Osteocyte (in vitro differentiated cells): Measurements from ENCODE around the gene ARID5B. TPM values are rescaled to one million over a fixed set of nuclear protein-coding genes. Genes with fewer than 3 reads are reported as not detected.

Source experiments
- DNase-seq: peaks from one replicate; pipeline ENCODE4 v3.0.0; 2021; ENCODE audit warnings: mixed read lengths; ENCODE audit not compliant: unreplicated experiment; ENCODE audit errors: extremely low spot score
- H3K27ac Mint-ChIP-seq: one replicate; pipeline ENCODE4 v1.8.0; 2021; ENCODE audit warnings: mild to moderate bottlenecking, mixed read lengths; ENCODE audit not compliant: unreplicated experiment
- H3K27me3 Mint-ChIP-seq: one replicate; pipeline ENCODE4 v1.8.0; 2021; ENCODE audit warnings: mixed read lengths; ENCODE audit not compliant: unreplicated experiment
- H3K36me3 Mint-ChIP-seq: one replicate; pipeline ENCODE4 v1.8.0; 2021; ENCODE audit warnings: mixed read lengths; ENCODE audit not compliant: unreplicated experiment
- H3K4me1 Mint-ChIP-seq: one replicate; pipeline ENCODE4 v1.8.0; 2021; ENCODE audit warnings: mixed read lengths; ENCODE audit not compliant: unreplicated experiment
- H3K4me3 Mint-ChIP-seq: one replicate; pipeline ENCODE4 v1.8.0; 2021; ENCODE audit warnings: mild to moderate bottlenecking, moderate library complexity, mixed read lengths; ENCODE audit not compliant: unreplicated experiment
- H3K9me3 Mint-ChIP-seq: one replicate; pipeline ENCODE4 v1.8.0; 2021; ENCODE audit warnings: mixed read lengths; ENCODE audit not compliant: unreplicated experiment
- CTCF ChIP-seq: fragments of 200-600 bp; sonication (generic); IDR thresholded peaks from 2 replicates; pipeline ENCODE4 v1.5.0; 2021; ENCODE audit warnings: antibody characterized with exemption, mild to moderate bottlenecking, moderate library complexity
- total RNA-seq: library from RNA; stranded (reverse); gene quantifications from 2 replicates; pipeline ENCODE4 v1.2.1, GENCODE V29; 2021

Gene ARID5B
- total RNA-seq, 1 donor from 2014 or later, result 89.4 TPM

- TF ChIP-seq CTCF, result no peak
- Mint-ChIP-seq H3K4me1 (peaks cover 37% of the 10 kb centered on the region), H3K9me3 (no peaks in the 10 kb centered on the region), H3K36me3 (no peaks in the 10 kb centered on the region), H3K27me3 (no peaks in the 10 kb centered on the region), H3K4me3 (no peak overlapping the region), H3K27ac (no peak overlapping the region)
- DNase-seq, result no peak
Measured at GRCh38 chr10:62033125-62033524, 131.6 kb downstream of the ARID5B start.

DNA sequence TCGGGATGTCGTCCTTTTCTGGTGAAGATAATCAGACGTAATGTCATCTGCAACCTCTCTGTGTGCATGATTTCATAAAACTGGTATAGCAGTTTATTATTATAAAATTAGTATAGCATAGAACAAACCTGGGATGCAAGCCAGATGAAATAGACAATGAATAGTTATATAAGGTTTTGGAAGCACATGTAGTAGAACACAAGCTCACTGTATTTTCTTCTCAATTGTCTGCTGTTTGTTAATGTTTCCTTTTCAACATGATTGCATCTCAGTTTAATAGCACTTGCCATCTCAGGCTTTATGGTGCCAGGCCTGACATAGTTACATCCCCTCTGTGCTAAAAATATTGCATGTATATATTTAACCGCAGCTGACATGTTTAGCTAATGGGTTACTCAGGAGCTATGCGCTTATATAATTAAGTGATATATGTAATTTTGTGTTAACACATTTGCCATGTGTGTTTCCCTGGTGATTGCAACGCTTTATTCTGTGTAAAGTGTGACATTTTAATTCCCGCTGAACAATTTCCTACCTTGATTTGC is 132.7 kb downstream of the ARID5B start:
- Mint-ChIP-seq H3K27ac (no peak overlapping the region), H3K9me3 (no peaks in the 10 kb centered on the region), H3K4me1 (peaks cover 41% of the 10 kb centered on the region), H3K27me3 (no peaks in the 10 kb centered on the region), H3K4me3 (no peak overlapping the region), H3K36me3 (no peaks in the 10 kb centered on the region)
- no peak for TF ChIP-seq CTCF
- DNase-seq, result no peak

DNA sequence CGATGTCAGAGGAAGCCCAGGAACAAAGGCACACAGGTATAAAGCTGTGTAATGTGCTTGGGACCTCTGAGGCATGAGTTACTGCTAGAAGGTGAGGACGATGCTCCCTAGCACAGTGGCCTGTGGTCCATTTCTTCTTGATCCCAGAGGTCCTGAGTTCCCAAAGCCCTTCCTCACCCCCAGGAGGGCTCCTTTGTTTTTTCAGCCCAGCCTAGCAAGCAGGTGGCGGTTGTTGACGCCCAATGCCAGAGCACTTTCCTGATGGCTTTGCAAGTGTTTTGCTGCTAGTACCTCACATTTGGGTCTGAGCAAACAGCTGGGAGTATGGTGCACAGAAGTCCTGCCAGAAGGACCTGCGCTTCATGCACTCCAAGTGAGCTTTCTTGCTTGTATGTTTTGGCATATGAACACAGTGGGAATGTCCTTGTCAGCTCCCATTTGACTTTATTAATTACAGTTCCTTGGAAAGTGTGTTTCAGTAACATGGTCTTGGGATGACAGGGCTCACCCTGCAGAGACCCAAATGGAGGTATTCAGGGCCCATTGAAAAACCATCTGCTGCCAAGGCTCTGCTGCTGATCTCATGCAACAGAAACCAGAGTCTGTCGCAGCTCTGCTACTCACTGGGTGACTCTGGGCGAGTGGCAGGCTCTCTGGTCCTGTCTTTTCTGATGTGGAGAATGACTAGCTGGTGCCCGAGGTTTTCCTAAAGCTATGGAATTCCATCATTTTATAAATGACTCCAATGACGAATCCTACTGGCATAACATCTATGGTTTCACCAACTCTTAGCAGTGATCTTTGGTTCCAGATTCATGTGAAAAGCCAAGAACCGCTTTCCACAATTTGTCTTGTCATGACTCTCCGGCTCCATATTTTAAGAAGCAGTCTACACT is 134.9 kb downstream of the ARID5B start:
- Mint-ChIP-seq H3K36me3 (no peaks in the 10 kb centered on the region), H3K9me3 (no peaks in the 10 kb centered on the region), H3K27me3 (no peaks in the 10 kb centered on the region), H3K4me1 (peaks cover 58% of the 10 kb centered on the region), H3K27ac (peak overlapping the region; percentile 91), H3K4me3 (no peak overlapping the region)
- no peak for DNase-seq
- no peak for TF ChIP-seq CTCF

DNA sequence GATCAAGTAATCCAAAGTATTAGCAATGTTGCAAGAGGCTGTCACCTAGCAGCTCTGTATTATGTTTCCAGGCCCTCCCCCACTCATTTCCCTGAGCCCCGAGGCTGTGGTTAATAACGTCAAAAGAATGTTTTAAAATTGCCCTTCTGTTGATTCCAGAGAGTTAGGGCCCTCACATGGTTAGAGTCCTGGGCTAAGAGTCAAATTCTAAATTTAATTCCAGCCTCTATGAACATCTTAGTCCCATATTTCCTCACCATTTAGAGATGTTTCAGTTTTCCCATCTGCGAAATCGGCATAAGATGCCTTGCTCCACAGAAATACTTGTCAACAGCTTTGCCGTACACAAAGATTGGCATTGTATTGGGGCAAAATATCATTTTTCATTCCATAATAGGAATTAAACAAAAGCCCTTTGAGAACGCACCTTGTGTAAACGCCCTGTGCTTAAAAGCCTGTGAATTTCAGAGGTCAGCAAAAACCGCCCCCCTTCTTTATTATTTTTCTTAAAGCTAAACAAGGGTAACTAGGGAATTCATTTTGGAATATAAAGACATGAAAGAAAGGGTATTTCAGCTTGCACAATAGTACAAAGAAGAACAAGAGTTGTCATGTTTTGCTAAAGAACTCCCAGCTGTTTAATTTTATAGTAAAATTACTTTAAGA is 135.8 kb downstream of the ARID5B start:
- Mint-ChIP-seq H3K4me3 (no peak overlapping the region), H3K4me1 (peaks cover 65% of the 10 kb centered on the region), H3K9me3 (no peaks in the 10 kb centered on the region), H3K27me3 (no peaks in the 10 kb centered on the region), H3K27ac (peak overlapping the region; percentile 91), H3K36me3 (no peaks in the 10 kb centered on the region)
- no peak for DNase-seq
- no peak for TF ChIP-seq CTCF
